Measurements from ENCODE around the gene CREBBP.

CREBBP gene

DNA sequence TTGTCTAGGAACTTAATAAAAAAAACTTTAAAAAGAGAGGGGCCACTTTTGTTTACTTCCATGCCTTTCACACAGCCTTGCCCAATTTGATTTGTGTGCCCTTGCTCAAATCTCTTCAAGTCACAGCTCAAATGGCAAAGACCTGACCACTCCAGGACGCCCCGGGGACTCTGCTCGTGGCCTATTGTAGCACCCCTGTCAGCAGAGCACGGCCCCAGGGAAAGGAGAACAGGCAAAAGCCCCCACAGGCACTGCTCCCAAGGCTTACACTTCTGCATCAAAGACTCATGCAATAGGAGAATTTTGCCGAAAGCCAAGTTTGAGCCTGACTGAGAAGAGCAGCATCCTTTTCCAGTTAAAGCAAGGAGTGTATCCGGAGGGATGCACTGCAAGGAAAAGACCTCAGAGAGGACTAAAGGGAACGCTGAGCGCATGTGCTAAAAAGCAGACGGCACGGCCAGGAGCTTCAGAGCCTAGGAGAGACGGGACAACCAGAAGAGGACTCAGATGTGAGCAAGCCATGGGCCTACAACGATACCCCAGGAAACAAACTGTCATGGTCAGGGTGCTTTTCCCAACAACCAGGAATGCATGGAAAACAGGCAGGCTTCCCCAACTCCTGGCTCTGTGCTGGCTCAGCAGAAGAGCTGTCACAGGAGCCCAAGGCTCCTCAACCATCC, 8.2 kb downstream of the CREBBP start:
- Mint-ChIP-seq H3K27me3 (no peaks in the 10 kb centered on the region), H3K4me1 (peaks cover 93% of the 10 kb centered on the region), H3K4me3 (peak overlapping the region; percentile 42), H3K36me3 (peaks cover 5% of the 10 kb centered on the region), H3K27ac (no peak overlapping the region), H3K9me3 (no peaks in the 10 kb centered on the region)
- ATAC-seq, result no peak

DNA sequence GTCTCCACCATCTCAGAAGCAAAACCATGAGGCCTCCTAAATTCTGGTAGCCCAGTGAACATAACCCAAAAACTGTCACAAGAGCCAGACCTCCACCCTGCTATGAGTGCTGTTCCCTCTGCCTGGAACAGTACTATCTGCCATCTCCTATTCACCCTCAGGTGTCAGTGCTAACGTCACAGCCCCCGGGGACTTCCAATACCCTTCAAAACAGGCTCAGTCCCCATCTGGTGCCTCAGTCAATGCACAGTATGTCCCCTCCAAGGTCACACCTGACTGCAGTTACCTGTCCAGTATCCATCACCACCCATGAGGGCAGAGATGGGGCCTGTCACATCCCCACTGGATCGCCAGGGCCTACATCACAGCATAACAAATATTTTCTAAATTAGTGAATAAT, 11.5 kb downstream of the CREBBP start:
- H3K4me1 Mint-ChIP-seq, result peaks cover 83% of the 10 kb centered on the region

DNA sequence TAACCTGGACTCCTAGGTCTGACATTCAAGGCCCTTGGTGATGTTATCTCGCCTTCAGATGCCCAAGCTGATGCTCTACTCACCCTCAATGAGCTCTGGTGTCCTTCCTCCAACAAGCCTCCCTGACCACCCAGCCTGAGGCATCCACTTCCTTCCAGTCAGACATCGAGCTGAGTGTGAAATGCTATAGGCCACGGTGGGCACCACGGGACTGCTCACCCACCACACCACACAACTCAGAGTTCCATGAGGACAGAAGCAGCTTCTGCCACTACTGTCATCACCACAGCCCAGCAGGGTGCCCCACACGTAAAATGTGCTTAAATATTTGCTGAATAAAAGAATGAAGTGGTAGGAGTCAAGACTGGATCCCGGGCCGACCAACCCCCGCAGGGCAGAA, 12.0 kb downstream of the CREBBP start:
- ATAC-seq, result no peak
- peaks cover 83% of the 10 kb centered on the region for H3K4me1 Mint-ChIP-seq
- peak overlapping the region; percentile 17 for H3K27ac Mint-ChIP-seq
- H3K9me3 Mint-ChIP-seq, result no peaks in the 10 kb centered on the region
- H3K4me3 Mint-ChIP-seq, result no peak overlapping the region
- peaks cover 6% of the 10 kb centered on the region for H3K36me3 Mint-ChIP-seq
- no peaks in the 10 kb centered on the region for H3K27me3 Mint-ChIP-seq

More for the DNA sequence above, 11.5 kb downstream of the CREBBP start:
- Mint-ChIP-seq H3K36me3 (peaks cover 6% of the 10 kb centered on the region), H3K4me3 (no peak overlapping the region), H3K9me3 (no peaks in the 10 kb centered on the region), H3K27ac (peak overlapping the region; percentile 17), H3K27me3 (no peaks in the 10 kb centered on the region)
- ATAC-seq, result no peak

DNA sequence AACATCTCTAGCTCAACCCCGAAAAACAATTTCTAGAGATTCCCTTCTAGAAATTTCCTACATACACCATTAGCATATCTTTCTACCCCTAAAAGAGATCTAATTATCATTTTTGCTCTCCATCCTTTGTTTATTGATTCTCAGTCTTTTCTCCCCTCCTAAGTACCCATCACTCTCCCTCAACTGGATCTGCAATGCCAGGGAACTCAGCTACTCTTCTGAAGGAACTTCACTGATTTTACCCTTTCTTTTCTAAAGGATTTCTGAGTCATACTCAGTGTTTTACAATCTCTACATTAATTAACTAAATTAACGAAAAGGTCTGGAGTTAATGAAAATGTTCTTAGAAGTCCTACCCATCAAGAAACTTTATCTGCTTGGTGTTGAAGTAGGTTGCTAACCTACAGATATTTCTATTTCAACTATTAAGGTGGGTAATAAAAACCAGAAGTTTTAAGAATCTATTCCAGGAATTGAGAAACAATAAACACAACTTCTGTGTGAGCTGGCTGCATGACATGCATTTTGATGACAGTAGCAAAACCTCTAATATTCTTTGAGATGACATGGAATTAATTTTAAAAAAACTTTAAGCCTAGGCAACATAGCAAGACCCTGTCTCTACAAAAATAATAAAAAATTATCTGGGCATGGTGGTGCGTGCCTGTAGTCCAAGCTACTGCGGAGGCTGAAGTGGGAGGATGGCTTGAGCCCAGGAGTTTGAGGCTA, 13.6 kb downstream of the CREBBP start:
- Mint-ChIP-seq H3K4me1 (peaks cover 84% of the 10 kb centered on the region), H3K27me3 (no peaks in the 10 kb centered on the region), H3K9me3 (no peaks in the 10 kb centered on the region), H3K27ac (no peak overlapping the region), H3K4me3 (no peak overlapping the region), H3K36me3 (peaks cover 6% of the 10 kb centered on the region)
- no peak for ATAC-seq

DNA sequence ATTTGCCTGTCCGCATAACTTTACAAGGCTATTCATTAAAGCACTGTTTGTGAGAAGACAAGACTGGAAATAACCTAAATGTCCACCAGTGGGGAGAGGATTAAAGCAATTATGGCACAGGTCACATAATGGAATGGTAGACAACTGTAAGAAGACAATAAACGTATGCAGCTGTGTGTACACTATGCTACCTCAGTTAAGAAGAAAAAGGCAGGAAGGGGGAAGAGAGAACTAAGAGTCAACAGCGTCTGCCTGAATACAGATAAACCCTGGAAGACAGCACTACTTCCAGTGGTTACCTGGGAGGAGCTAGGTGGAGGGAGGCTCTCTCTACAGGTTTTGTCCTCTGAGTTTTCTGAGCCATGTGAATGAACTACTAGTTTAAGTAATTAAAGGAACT, 15.3 kb downstream of the CREBBP start:
- no peak for ATAC-seq
- Mint-ChIP-seq H3K36me3 (peaks cover 6% of the 10 kb centered on the region), H3K27ac (peak overlapping the region; percentile 81), H3K4me1 (peaks cover 84% of the 10 kb centered on the region), H3K4me3 (no peak overlapping the region), H3K9me3 (no peaks in the 10 kb centered on the region), H3K27me3 (no peaks in the 10 kb centered on the region)

DNA sequence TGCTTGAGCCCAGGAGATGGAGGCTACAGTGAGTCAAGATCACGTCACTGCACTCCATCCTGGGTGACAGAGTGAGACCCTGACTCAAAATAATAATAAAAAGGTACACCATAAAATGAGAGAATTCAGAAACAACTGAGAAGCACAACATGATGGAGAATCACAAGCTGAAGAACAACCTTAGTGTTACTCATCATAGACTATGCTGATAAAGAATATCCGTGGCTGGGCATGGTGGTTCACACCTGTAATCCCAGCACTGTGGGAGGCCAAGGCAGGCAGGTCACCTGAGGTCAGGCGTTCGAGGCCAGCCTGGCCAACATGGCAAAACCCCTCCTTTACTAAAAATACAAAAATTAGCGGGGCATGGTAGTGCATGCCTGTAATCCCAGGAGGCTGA, 16.0 kb downstream of the CREBBP start:
- no peak for ATAC-seq
- Mint-ChIP-seq H3K36me3 (peaks cover 6% of the 10 kb centered on the region), H3K4me3 (no peak overlapping the region), H3K27me3 (no peaks in the 10 kb centered on the region), H3K9me3 (no peaks in the 10 kb centered on the region), H3K4me1 (peaks cover 85% of the 10 kb centered on the region), H3K27ac (peak overlapping the region; percentile 81)

DNA sequence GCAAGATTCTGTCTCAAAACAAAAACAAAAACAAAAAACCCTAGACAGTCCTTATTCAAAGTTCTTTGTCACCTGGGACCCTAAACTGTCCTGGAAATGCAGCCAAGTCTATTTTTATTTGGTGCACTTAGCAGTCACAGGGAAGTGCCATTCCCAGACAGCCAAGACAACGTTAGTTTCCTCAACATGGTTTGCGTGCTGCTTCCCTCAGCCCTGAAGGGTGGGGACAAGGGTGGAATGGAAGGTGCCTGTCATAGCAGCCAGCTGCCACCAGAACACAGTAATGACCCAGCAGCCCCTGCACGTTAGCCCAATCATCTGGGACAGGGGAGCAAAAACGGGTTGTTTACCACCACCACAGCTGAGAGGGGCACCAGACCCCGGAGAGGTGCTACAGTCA, 16.9 kb downstream of the CREBBP start:
- H3K36me3 Mint-ChIP-seq, result peaks cover 6% of the 10 kb centered on the region
- peak overlapping the region; percentile 81 for H3K27ac Mint-ChIP-seq
- no peak for ATAC-seq
- no peak overlapping the region for H3K4me3 Mint-ChIP-seq
- H3K4me1 Mint-ChIP-seq, result peaks cover 85% of the 10 kb centered on the region
- H3K9me3 Mint-ChIP-seq, result no peaks in the 10 kb centered on the region
- H3K27me3 Mint-ChIP-seq, result no peaks in the 10 kb centered on the region

DNA sequence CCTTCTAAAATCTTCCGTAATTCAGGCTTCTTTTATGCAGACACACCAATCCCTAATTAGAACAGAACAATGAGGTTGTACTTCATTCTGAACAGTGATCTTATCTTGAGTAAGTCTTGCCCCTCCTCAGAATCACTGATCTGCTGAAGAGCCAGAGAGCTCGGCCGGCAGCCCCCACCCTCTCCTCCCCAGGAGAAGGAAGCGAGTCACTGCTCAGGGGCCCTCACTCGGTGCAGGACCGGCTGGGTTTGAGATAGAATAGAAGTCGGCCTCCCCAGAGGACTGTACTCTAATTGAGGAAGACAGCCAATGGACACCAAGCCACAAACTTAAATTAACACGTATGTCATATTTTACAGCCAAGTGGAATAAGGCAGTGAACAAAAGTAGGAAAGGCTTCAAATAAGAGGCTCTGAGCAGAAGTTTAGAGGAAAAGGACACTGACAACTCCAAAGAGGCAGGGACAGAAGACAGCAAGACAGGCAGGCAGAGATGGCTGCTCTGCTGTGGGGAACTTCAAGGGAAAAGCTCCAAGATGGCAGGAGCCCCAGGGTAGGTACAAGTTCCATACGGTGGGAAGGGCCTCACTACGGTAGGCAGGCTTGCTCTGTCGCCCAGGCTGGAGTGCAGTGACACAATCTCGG, 18.6 kb downstream of the CREBBP start:
- Mint-ChIP-seq H3K4me1 (peaks cover 93% of the 10 kb centered on the region), H3K9me3 (no peaks in the 10 kb centered on the region), H3K27ac (peak overlapping the region; percentile 81), H3K36me3 (peaks cover 6% of the 10 kb centered on the region), H3K4me3 (peak overlapping the region; percentile 44), H3K27me3 (no peaks in the 10 kb centered on the region)
- ATAC-seq, result peak; percentile 67

DNA sequence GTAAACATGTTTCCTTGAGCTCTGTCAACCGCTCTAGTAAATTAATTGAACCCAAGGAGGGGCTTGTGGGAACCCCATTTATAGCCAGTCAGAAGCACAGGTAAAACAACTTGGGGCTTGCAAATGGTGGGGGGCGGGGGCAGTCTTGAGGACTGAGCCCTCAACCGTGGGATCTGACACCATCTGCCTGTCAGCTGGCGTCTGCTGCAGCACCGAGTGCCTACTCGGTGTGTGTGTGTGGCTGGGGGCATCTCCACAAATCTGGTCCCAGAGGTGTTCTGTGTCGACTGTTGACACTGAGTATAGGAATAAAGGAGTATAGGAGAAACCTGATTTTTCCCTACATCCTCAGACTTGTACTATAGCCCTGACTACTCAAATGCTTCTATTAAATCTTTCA, 20.6 kb downstream of the CREBBP start:
- no peak for ATAC-seq
- Mint-ChIP-seq H3K36me3 (no peaks in the 10 kb centered on the region), H3K9me3 (no peaks in the 10 kb centered on the region), H3K27ac (peak overlapping the region; percentile 73), H3K27me3 (no peaks in the 10 kb centered on the region), H3K4me3 (no peak overlapping the region), H3K4me1 (peaks cover 90% of the 10 kb centered on the region)

DNA sequence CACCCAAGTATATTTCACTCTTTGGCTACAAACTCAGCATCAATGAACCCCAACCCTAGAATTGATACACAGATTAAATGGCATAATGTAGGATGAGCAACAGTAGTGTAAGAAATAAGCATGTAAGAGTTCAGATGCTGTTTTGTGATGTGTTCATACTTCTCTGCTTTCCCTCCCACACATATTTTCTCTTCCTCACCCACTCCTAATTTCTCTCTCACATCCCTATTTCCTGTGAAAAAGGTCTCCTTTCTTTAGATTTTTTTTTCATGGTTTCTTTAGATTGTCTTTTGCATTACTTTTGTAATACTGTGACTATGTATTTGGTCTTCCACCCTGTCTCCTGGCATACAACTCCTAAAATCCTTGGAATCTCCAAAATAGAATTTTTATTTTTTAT, 21.7 kb downstream of the CREBBP start:
- H3K9me3 Mint-ChIP-seq, result no peaks in the 10 kb centered on the region
- ATAC-seq, result no peak
- H3K27ac Mint-ChIP-seq, result peak overlapping the region; percentile 73
- H3K27me3 Mint-ChIP-seq, result no peaks in the 10 kb centered on the region
- H3K4me3 Mint-ChIP-seq, result peak overlapping the region; percentile 24
- H3K36me3 Mint-ChIP-seq, result no peaks in the 10 kb centered on the region
- peaks cover 90% of the 10 kb centered on the region for H3K4me1 Mint-ChIP-seq

DNA sequence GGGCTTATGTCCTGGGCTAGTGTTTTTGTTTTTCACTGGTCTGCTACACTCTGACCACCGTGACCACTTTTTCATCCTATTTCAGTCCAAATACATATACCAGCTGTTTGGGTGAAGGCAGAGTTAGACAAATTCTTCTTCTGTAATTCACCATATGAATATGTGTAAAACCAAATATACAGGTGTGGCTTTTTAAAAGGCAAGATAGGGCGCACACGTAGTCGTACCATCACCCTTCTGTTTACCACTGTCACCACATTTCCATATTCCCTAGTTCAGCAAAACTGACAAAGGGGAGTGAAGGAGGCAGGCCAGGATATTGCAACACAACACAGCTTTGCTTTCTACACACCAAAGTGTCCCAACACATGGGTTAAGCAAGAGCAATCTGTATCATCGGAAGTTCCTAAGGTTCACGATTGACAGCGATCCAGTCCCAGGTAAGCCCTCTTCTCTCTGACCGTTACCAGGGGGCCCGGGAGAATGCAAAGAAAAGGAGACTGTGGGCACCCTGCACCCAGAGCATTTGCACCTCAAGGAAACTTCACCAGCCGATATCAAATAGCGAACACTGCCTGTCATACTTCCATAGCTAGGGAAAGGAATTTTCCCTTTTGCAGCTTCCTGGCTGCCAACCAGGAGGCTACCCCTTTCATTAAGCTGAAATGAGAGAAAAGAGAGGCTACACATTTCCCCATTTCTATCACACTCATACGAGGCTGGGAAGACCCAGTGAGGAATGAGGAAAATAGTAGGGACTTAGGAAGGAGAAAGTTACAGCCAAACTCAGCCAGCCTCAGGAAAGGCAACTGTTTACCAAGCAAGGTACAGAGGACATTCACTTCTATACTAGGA, 23.1 kb downstream of the CREBBP start:
- Mint-ChIP-seq H3K27ac (peak overlapping the region; percentile 73), H3K36me3 (no peaks in the 10 kb centered on the region), H3K27me3 (no peaks in the 10 kb centered on the region), H3K4me3 (peak overlapping the region; percentile 36), H3K9me3 (no peaks in the 10 kb centered on the region), H3K4me1 (peaks cover 88% of the 10 kb centered on the region)
- ATAC-seq, result peak; percentile 55

DNA sequence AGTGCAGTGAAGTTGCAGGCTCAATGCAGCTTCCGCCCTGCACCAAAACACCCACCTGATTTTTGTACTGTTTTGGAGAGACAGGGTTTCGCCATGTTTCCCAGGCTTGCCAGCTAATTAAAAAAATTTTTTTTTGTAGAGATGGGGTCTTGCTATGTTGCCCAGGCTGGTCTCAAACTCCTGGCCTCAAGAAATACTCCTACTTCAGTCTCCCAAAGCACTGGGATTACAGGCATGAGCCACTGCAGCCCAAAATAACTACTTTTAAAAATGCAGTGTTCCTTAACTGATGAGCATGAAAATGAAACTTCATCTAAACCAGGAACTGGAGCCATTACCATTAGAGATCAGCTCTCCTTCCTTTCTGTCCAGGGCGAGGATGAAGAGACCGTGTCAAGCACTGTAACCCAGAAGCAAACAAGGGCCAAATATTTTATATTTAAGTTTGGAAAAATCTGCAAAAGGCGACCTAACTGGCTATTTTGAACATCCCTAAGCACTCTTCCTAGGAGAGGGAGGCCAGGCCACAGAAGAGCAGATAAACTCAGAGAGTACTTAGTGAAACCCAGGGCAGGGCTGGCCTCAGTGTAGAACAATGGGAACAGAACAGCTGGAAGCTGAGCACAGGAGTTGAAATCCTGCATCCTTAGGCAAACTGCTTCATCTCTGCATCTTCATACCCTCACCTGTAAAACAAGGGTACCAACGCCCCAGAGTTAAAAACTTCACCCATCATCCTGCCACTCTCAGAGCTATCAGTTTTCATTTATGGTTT, 24.0 kb downstream of the CREBBP start:
- Mint-ChIP-seq H3K36me3 (no peaks in the 10 kb centered on the region), H3K4me3 (peak overlapping the region; percentile 36), H3K27ac (peak overlapping the region; percentile 73), H3K27me3 (no peaks in the 10 kb centered on the region), H3K9me3 (no peaks in the 10 kb centered on the region), H3K4me1 (peaks cover 80% of the 10 kb centered on the region)
- no peak for ATAC-seq

DNA sequence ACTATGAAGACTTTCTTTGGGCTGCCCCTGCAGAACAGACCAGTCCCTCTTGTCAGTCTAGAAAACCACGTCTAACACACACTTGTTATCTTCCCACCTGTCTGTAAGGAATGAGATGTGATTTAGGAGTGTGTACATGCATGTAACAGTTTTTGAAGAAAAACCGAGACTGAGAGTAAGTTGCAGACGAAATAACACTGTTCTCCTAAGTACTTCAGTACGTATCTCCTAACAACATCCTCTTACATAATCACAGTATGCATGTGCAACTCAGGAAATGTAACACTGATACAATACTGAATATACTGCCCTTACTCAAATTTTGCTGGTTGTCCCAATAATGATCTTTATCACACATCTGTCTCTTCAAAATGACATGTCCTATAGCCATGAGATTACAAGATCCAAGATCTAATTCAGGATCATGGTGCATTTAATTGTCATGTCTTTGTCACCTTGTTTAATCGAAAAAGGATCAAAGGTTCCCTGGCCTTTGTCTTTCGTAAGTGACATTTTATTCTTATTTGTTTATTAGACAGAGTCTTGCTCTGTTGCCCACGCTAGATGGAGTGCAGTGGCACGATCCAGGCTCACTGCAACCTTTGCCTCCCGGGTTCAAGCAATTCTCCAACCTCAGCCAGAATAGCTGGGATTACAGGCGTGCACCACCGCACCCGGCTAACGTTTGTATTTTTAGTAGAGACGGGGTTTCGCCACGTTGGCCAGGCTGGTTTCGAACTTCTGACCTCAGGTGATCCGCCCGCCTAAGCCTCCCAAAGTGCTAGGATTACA, 25.6 kb downstream of the CREBBP start:
- ATAC-seq, result no peak
- H3K4me1 Mint-ChIP-seq, result peaks cover 64% of the 10 kb centered on the region
- H3K27ac Mint-ChIP-seq, result peak overlapping the region; percentile 46
- no peaks in the 10 kb centered on the region for H3K9me3 Mint-ChIP-seq
- H3K36me3 Mint-ChIP-seq, result no peaks in the 10 kb centered on the region
- no peak overlapping the region for H3K4me3 Mint-ChIP-seq
- no peaks in the 10 kb centered on the region for H3K27me3 Mint-ChIP-seq

DNA sequence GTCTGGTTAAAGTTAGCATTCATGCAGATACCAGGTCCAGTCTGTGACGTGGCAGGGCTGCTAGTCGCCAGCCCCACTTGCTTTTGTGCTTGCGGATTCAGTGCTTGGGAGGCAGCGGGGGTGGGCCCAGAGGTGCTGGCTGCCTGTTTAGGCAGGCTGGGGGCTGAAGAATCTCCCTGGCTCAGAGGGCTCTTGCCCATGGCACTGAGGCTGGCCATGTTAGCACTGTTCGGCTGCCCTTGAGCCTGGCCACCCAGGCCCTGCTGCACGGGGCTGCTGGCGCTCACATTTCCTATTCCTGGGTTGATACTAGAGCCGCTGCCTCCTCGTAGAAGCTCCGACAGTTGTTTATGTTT, 30.0 kb downstream of the CREBBP start:
- no peak for ATAC-seq
- H3K4me3 Mint-ChIP-seq, result no peak overlapping the region
- H3K4me1 Mint-ChIP-seq, result peaks cover 45% of the 10 kb centered on the region
- H3K27me3 Mint-ChIP-seq, result no peaks in the 10 kb centered on the region
- H3K9me3 Mint-ChIP-seq, result no peaks in the 10 kb centered on the region
- peaks cover 10% of the 10 kb centered on the region for H3K36me3 Mint-ChIP-seq
- no peak overlapping the region for H3K27ac Mint-ChIP-seq

Data from stimulated activated memory B cell treated with anti-CD40 and anti-IgM and Interleukin-4, amounts not matched to agents 10 μg/mL and 1 μg/mL and 100 μg/mL, for 72 hours (primary cell).